ENCODE measurements around the gene USP24.
"Not testable (repeated sequence)": the region's sequence is repeated elsewhere in the genome, so short reads cannot be mapped to it uniquely, and the experiment has no call there.

Gene USP24

GRCh38 chr1:55117941-55118340 is 97.2 kb downstream of the USP24 start:
- DNase-seq (ENCODE audit: low spot score): no peak

DNA sequence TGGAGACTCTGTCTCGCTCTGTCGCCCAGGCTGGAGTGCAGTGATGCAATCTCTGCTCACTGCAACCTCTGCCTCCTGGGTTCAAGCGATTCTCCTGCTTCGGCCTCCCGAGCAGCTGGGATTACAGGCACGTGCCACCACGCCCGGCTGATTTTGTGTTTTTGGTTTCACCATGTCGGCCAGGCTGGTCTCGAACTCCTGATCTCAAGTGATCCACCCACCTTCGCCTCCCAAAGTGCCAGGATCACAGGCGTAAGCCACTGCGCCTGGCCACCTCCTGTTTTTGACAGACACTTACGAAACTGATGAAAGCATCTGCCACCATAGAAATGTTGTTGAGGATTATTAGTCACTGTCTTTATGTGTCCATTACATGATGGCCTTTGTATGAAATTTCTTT is 106.2 kb downstream of the USP24 start:
- DNase-seq (ENCODE audit: low spot score): not testable (repeated sequence)

- no peak for DNase-seq (ENCODE audit: low spot score)
These were observed 108.1 kb downstream of the USP24 start for GRCh38 chr1:55107101-55107500.

GRCh38 chr1:55103891-55104290 is 111.3 kb downstream of the USP24 start:
- DNase-seq (ENCODE audit: low spot score): no peak

DNA sequence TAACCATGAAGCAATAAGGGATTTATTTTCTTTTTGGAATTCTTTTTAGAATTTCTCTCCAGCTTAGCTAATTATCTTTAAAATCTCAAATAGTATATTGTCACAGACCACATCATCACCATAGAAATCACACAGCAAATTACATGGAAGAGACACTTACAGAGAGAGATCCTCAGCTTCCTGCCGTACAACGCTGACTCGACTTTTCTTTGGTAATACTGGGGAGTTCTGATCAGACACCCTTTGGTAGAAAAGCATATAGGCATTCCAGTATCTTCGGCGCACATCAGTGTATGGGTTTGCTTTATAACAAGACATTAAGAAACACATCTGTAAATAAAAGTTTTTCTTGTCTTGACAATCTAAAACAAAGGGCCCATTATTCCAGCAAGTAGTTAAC is 120.1 kb downstream of the USP24 start:
- DNase-seq (ENCODE audit: low spot score): no peak

- DNase-seq (ENCODE audit: low spot score): no peak
These were observed 122.7 kb downstream of the USP24 start for GRCh38 chr1:55092475-55092874.

DNA sequence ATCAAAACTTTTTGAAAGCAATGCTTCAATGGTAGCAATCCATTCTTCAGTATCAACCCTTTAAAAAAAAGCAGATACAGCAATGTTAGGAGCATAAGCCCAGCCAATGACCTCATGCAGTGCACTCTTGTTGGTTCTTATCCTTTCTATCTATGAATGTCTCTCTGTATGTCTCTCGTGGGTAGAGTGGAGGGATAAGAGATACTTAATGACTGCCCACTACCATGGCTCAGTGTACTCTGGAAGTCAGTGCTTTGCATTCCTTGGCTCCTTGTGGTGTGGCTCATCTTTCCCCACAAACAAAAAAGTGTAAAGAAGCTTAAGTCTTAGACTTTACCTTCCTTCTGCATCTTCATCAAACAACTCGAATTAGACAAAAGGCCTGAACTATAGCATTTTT is 125.5 kb downstream of the USP24 start:
- no peak for DNase-seq (ENCODE audit: low spot score)

DNA sequence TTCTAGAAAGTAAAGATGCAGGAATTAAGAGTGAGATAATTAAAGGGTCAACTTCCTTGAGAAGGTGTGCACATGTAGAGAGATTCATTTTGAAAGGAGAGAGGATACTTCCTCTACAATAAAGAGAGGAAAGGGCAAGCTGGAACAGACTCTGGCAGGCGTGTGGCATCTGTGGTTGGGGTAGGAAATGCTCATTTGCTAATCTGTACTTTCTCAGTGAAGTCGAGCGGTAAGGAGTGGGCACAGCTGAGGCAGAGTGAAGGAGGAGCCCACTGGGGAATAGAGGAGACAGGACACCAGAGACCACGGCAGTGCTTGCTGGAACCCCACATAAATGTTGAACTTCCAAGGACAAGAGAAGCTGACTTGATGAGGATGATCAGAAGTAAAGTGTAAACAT is 126.8 kb downstream of the USP24 start:
- no peak for DNase-seq (ENCODE audit: low spot score)

- DNase-seq (ENCODE audit: low spot score): no peak
These were observed 127.7 kb downstream of the USP24 start for GRCh38 chr1:55087439-55087838.

DNA sequence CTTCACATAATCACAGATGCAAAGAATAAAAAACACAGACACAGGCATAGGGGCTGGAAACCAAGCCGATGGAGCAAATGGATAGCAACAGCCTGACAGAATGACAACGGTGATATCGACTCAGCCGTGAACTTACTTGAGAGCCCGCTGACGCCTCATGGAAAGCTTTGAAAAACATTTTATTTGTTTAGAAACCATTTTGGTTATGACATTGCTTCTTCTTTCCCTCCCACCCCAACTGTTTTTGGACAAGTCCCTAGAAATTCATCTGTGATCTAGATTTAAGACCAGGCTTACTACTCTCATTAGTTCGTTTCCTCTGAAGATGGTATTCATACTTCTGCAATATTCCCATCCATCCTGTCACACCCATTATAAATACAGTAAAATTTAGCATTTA is 130.9 kb downstream of the USP24 start:
- DNase-seq (ENCODE audit: low spot score): no peak

DNA sequence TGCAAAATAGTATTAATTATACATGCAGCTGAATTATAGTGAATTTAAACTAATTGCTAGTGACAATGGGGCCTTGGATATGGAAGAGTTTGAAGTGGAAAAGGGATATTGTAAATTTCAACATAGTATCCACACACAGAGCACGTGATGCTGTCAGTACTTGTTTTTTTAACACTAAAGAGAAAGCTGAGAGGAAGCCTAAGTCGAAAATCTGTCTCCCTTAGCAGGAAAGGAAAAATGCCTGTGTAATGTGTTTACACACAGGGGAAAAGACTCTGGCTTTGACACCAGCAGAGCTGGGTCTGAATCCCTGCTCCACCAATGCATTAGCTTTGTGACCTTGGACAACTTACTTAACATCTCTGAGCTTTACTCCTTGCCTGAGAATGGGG is 133.3 kb downstream of the USP24 start:
- DNase-seq (ENCODE audit: low spot score): no peak

- DNase-seq (ENCODE audit: low spot score): no peak
These were observed 133.8 kb downstream of the USP24 start for GRCh38 chr1:55081188-55081904.

- no peak for DNase-seq (ENCODE audit: low spot score)
These were observed 135.5 kb downstream of the USP24 start for GRCh38 chr1:55079651-55080050.

DNA sequence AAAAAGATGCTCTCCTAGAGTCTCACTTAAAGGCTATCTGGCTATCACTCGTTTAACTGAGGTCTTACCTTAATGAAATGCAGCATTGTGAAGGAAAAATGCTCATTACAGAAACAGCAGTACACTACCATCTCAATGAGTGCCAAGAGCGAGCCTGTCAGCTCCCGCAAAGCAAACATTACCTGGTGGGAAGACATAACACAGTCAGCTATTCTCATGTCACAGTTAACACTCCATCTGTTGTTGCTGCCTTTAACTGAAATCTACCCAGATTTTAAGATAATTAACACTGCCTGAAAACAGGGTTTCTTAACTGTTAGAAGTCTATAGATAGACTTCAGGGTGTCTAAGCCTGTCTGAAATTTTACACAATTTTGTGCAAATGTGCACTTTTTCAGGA is 136.7 kb downstream of the USP24 start:
- DNase-seq (ENCODE audit: low spot score): no peak

- no peak for DNase-seq (ENCODE audit: low spot score)
These were observed 138.8 kb downstream of the USP24 start for GRCh38 chr1:55076356-55076755.

DNA sequence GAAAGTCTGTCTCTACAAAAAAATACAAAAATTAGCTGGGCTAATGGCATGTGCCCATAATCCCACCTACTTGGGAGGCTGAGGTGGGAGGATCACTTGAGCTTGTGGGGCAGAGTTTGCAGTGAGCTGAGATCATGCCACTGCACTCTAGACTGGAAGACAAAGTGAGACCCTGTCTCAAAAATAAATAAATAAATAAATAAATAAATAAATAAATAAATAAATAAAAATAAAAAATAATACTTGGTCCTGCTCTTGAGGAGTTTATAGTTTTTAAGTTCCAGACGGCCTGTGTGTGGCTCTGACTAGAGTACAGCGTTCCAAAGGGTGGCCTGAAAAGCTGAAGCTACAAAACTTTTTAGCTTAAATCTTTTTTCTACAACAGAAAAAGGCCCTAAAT is 140.7 kb downstream of the USP24 start:
- DNase-seq (ENCODE audit: low spot score): no peak

- DNase-seq (ENCODE audit: low spot score): peak; percentile 61
These were observed 141.8 kb downstream of the USP24 start for GRCh38 chr1:55073187-55073916.

GRCh38 chr1:55071477-55071876 is 143.7 kb downstream of the USP24 start:
- peak; percentile 11 for DNase-seq (ENCODE audit: low spot score)

DNA sequence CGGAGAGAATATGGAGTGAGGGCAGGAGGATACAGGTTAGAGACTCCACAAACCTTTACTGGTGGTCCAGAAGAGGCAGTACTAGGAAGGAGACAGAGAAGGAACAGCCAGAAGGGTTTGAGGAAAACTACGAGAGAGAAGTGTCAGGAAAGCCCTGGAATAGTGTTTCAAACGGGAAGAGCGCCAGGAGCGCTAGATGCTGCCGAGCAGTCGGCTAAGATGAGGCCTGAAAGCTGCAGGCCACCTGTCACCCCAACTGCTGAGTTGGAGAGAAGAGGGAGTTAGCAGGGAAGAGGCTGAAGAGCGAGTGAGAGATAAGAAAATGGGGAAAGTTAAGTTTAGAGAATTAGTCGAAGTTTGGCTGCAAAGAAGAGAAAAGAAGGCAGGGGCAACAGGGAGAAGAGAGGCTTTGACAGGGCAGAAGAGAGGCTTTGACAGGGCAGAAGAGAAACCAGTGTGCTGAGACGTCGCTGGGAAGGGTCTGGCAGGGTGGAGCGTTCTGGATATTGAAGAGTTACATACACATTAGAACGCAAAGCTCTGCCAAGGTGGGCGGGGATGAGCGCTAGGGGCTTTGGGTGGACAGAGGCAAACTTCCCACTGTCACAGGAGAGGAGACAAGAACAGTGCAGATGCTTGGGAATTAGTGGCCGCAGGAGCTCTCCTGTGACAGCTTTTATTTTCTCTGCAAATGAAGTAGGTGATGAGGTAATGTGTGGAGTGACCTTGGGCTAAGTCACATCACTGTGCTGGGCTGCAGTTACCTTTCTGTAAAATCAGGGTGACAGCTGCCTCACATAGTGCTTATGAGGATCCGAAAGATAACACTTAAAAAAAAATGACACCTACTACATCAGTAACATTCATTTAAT is 144.6 kb downstream of the USP24 start:
- DNase-seq (ENCODE audit: low spot score): no peak

GRCh38 chr1:55069280-55069679 is 145.9 kb downstream of the USP24 start:
- no peak for DNase-seq (ENCODE audit: low spot score)

- no peak for DNase-seq (ENCODE audit: low spot score)
These were observed 146.5 kb downstream of the USP24 start for GRCh38 chr1:55068638-55069037.

GRCh38 chr1:55067914-55068313 is 147.2 kb downstream of the USP24 start:
- DNase-seq (ENCODE audit: low spot score): no peak
